ENCODE results near the gene ANGEL1.

ANGEL1 gene

GRCh38 chr14:76833011-76833410, 20.3 kb upstream of the ANGEL1 start:
- Histone ChIP-seq H3K4me1 (ENCODE audit: control insufficient read depth, insufficient read depth, low read length) (peaks cover 52% of the 10 kb centered on the region), H3K9me3 (ENCODE audit: control insufficient read depth, low read length) (no peaks in the 10 kb centered on the region), H3K4me3 (ENCODE audit: low read length) (no peak overlapping the region), H3K27me3 (ENCODE audit: control insufficient read depth, insufficient read depth, low read length) (no peaks in the 10 kb centered on the region), H3K9ac (ENCODE audit: low read length) (no peak overlapping the region), H3K36me3 (ENCODE audit: control insufficient read depth, insufficient read depth, low read length) (no peaks in the 10 kb centered on the region)

- no peaks in the 10 kb centered on the region for H3K9me3 ChIP-seq (ENCODE audit: control insufficient read depth, low read length)
- H3K36me3 ChIP-seq (ENCODE audit: control insufficient read depth, insufficient read depth, low read length): no peaks in the 10 kb centered on the region
- no peak overlapping the region for H3K4me3 ChIP-seq (ENCODE audit: low read length)
- peaks cover 53% of the 10 kb centered on the region for H3K4me1 ChIP-seq (ENCODE audit: control insufficient read depth, insufficient read depth, low read length)
- H3K27me3 ChIP-seq (ENCODE audit: control insufficient read depth, insufficient read depth, low read length): no peaks in the 10 kb centered on the region
- H3K9ac ChIP-seq (ENCODE audit: low read length): no peak overlapping the region
These were observed 19.9 kb upstream of the ANGEL1 start for GRCh38 chr14:76832503-76832988.

GRCh38 chr14:76830556-76830955, 17.9 kb upstream of the ANGEL1 start:
- H3K9ac ChIP-seq (ENCODE audit: low read length): no peak overlapping the region
- H3K27me3 ChIP-seq (ENCODE audit: control insufficient read depth, insufficient read depth, low read length): no peaks in the 10 kb centered on the region
- H3K4me3 ChIP-seq (ENCODE audit: low read length): no peak overlapping the region
- H3K4me1 ChIP-seq (ENCODE audit: control insufficient read depth, insufficient read depth, low read length): peaks cover 59% of the 10 kb centered on the region
- no peaks in the 10 kb centered on the region for H3K9me3 ChIP-seq (ENCODE audit: control insufficient read depth, low read length)
- H3K36me3 ChIP-seq (ENCODE audit: control insufficient read depth, insufficient read depth, low read length): no peaks in the 10 kb centered on the region

- Histone ChIP-seq H3K4me1 (ENCODE audit: control insufficient read depth, insufficient read depth, low read length) (peaks cover 56% of the 10 kb centered on the region), H3K36me3 (ENCODE audit: control insufficient read depth, insufficient read depth, low read length) (no peaks in the 10 kb centered on the region), H3K9me3 (ENCODE audit: control insufficient read depth, low read length) (no peaks in the 10 kb centered on the region), H3K27me3 (ENCODE audit: control insufficient read depth, insufficient read depth, low read length) (no peaks in the 10 kb centered on the region), H3K4me3 (ENCODE audit: low read length) (no peak overlapping the region), H3K9ac (ENCODE audit: low read length) (no peak overlapping the region)
These were observed 17.2 kb upstream of the ANGEL1 start for GRCh38 chr14:76829650-76830421.

- H3K4me1 ChIP-seq (ENCODE audit: control insufficient read depth, insufficient read depth, low read length): peaks cover 51% of the 10 kb centered on the region
- no peaks in the 10 kb centered on the region for H3K9me3 ChIP-seq (ENCODE audit: control insufficient read depth, low read length)
- H3K27me3 ChIP-seq (ENCODE audit: control insufficient read depth, insufficient read depth, low read length): no peaks in the 10 kb centered on the region
- no peak overlapping the region for H3K9ac ChIP-seq (ENCODE audit: low read length)
- H3K36me3 ChIP-seq (ENCODE audit: control insufficient read depth, insufficient read depth, low read length): no peaks in the 10 kb centered on the region
- no peak overlapping the region for H3K4me3 ChIP-seq (ENCODE audit: low read length)
These were observed 16.3 kb upstream of the ANGEL1 start for GRCh38 chr14:76829013-76829365.

GRCh38 chr14:76828339-76829012, 15.8 kb upstream of the ANGEL1 start:
- Histone ChIP-seq H3K9ac (ENCODE audit: low read length) (peak overlapping the region; percentile 67), H3K4me3 (ENCODE audit: low read length) (peak overlapping the region; percentile 3)

GRCh38 chr14:76827696-76828296, 15.1 kb upstream of the ANGEL1 start:
- peaks cover 47% of the 10 kb centered on the region for H3K4me1 ChIP-seq (ENCODE audit: control insufficient read depth, insufficient read depth, low read length)
- no peaks in the 10 kb centered on the region for H3K9me3 ChIP-seq (ENCODE audit: control insufficient read depth, low read length)
- peak overlapping the region; percentile 67 for H3K9ac ChIP-seq (ENCODE audit: low read length)
- H3K4me3 ChIP-seq (ENCODE audit: low read length): peak overlapping the region; percentile 3
- no peaks in the 10 kb centered on the region for H3K27me3 ChIP-seq (ENCODE audit: control insufficient read depth, insufficient read depth, low read length)
- H3K36me3 ChIP-seq (ENCODE audit: control insufficient read depth, insufficient read depth, low read length): no peaks in the 10 kb centered on the region

More at GRCh38 chr14:76828339-76829012, 15.8 kb upstream of the ANGEL1 start:
- H3K9me3 ChIP-seq (ENCODE audit: control insufficient read depth, low read length): no peaks in the 10 kb centered on the region
- no peaks in the 10 kb centered on the region for H3K27me3 ChIP-seq (ENCODE audit: control insufficient read depth, insufficient read depth, low read length)
- no peaks in the 10 kb centered on the region for H3K36me3 ChIP-seq (ENCODE audit: control insufficient read depth, insufficient read depth, low read length)
- peaks cover 47% of the 10 kb centered on the region for H3K4me1 ChIP-seq (ENCODE audit: control insufficient read depth, insufficient read depth, low read length)

- H3K27me3 ChIP-seq (ENCODE audit: control insufficient read depth, insufficient read depth, low read length): no peaks in the 10 kb centered on the region
- no peaks in the 10 kb centered on the region for H3K9me3 ChIP-seq (ENCODE audit: control insufficient read depth, low read length)
- no peak within 1 kb of the TSS for H3K9ac ChIP-seq (ENCODE audit: low read length)
- H3K4me1 ChIP-seq (ENCODE audit: control insufficient read depth, insufficient read depth, low read length): peaks cover 45% of the 10 kb centered on the region
- no peaks in the 10 kb centered on the region for H3K36me3 ChIP-seq (ENCODE audit: control insufficient read depth, insufficient read depth, low read length)
- H3K4me3 ChIP-seq (ENCODE audit: low read length): no peak within 1 kb of the TSS
These were observed 13.4 kb upstream of the ANGEL1 start, which contains the start of gene LRRC74A for GRCh38 chr14:76826122-76826521. TSS of gene LRRC74A (plus strand) at chr14:76826408. CDS start at chr14:76826698, 290 bp downstream.

- Histone ChIP-seq H3K9ac (ENCODE audit: low read length) (no peak overlapping the region), H3K4me3 (ENCODE audit: low read length) (no peak overlapping the region)
These were observed 8.0 kb upstream of the ANGEL1 start for GRCh38 chr14:76820700-76821099.

GRCh38 chr14:76814726-76815645, 2.3 kb upstream of the ANGEL1 start:
- H3K4me1 ChIP-seq (ENCODE audit: control insufficient read depth, insufficient read depth, low read length): peaks cover 9% of the 10 kb centered on the region
- H3K27me3 ChIP-seq (ENCODE audit: control insufficient read depth, insufficient read depth, low read length): no peaks in the 10 kb centered on the region
- no peaks in the 10 kb centered on the region for H3K36me3 ChIP-seq (ENCODE audit: control insufficient read depth, insufficient read depth, low read length)
- H3K9me3 ChIP-seq (ENCODE audit: control insufficient read depth, low read length): no peaks in the 10 kb centered on the region
- H3K9ac ChIP-seq (ENCODE audit: low read length): no peak overlapping the region
- H3K4me3 ChIP-seq (ENCODE audit: low read length): no peak overlapping the region

More at GRCh38 chr14:76820700-76821099, 8.0 kb upstream of the ANGEL1 start:
- Histone ChIP-seq H3K27me3 (ENCODE audit: control insufficient read depth, insufficient read depth, low read length) (no peaks in the 10 kb centered on the region), H3K9me3 (ENCODE audit: control insufficient read depth, low read length) (no peaks in the 10 kb centered on the region), H3K36me3 (ENCODE audit: control insufficient read depth, insufficient read depth, low read length) (no peaks in the 10 kb centered on the region), H3K4me1 (ENCODE audit: control insufficient read depth, insufficient read depth, low read length) (no peaks in the 10 kb centered on the region)

GRCh38 chr14:76812093-76812421, 625 bp downstream of the ANGEL1 start:
- no peaks in the 10 kb centered on the region for H3K9me3 ChIP-seq (ENCODE audit: control insufficient read depth, low read length)
- peak overlapping the region; percentile 6 for H3K4me3 ChIP-seq (ENCODE audit: low read length)
- H3K36me3 ChIP-seq (ENCODE audit: control insufficient read depth, insufficient read depth, low read length): no peaks in the 10 kb centered on the region
- H3K27me3 ChIP-seq (ENCODE audit: control insufficient read depth, insufficient read depth, low read length): no peaks in the 10 kb centered on the region
- peak overlapping the region; percentile 82 for H3K9ac ChIP-seq (ENCODE audit: low read length)
- H3K4me1 ChIP-seq (ENCODE audit: control insufficient read depth, insufficient read depth, low read length): peaks cover 9% of the 10 kb centered on the region
